Activated T-helper 1 cell treated with anti-CD3 and anti-CD28 coated beads, Interleukin-12 subunit alpha, Interleukin-12 subunit beta, Interleukin-2, Interleukin-4 antibody, amounts not matched to agents 30 ng/mL and 10 ng/mL and 1 ng/mL, durations not matched to agents 14 hours and 24 hours and 36 hours (primary cell): ENCODE measurements around the gene AGAP5. TPM values are rescaled to one million over a fixed set of nuclear protein-coding genes. Genes with fewer than 3 reads are reported as not detected.
"Not testable (repeated sequence)": the region's sequence is repeated elsewhere in the genome, so short reads cannot be mapped to it uniquely, and the experiment has no call there.

Source experiments
- DNase-seq: peaks from one replicate; pipeline ENCODE4 v3.0.0; 2021; ENCODE audit warnings: low spot score
- H3K27ac Mint-ChIP-seq: one replicate; pipeline ENCODE4 v1.8.0; 2021; ENCODE audit warnings: mild to moderate bottlenecking, mixed read lengths
- H3K27me3 Mint-ChIP-seq: one replicate; pipeline ENCODE4 v1.8.0; 2022; ENCODE audit warnings: mild to moderate bottlenecking, moderate library complexity, mixed read lengths; ENCODE audit not compliant: insufficient read depth
- H3K36me3 Mint-ChIP-seq: one replicate; pipeline ENCODE4 v1.8.0; 2021; ENCODE audit warnings: low read depth, mixed read lengths
- H3K4me1 Mint-ChIP-seq: one replicate; pipeline ENCODE4 v1.8.0; 2021; ENCODE audit warnings: low read depth, mixed read lengths
- H3K4me3 Mint-ChIP-seq: one replicate; pipeline ENCODE4 v1.8.0; 2021; ENCODE audit warnings: mild to moderate bottlenecking, moderate library complexity, mixed read lengths
- H3K9me3 Mint-ChIP-seq: one replicate; pipeline ENCODE4 v1.8.0; 2021; ENCODE audit warnings: mixed read lengths
- intact Hi-C: fragments of 100-400 bp; cut with micrococcal nuclease; formaldehyde crosslinking; loops from one replicate; pipeline ENCODE4 v1.15.1; 2024
- total RNA-seq: library from RNA; stranded (reverse); gene quantifications from 2 replicates; pipeline ENCODE4 v1.2.3, GENCODE V29; 2022

AGAP5 gene
- total RNA-seq, 1 donor from 2014 or later: 11.0 TPM

GRCh38 chr10:73707628-73708027, 9.7 kb upstream of the AGAP5 start:
- H3K4me1 Mint-ChIP-seq, intact Hi-C loops, H3K27me3 Mint-ChIP-seq, H3K9me3 Mint-ChIP-seq, H3K27ac Mint-ChIP-seq, DNase-seq, H3K4me3 Mint-ChIP-seq: not testable (repeated sequence)
- H3K36me3 Mint-ChIP-seq: peaks cover 22% of the 10 kb centered on the region

- DNase-seq, H3K9me3 Mint-ChIP-seq, H3K4me3 Mint-ChIP-seq, H3K27ac Mint-ChIP-seq, H3K27me3 Mint-ChIP-seq, H3K4me1 Mint-ChIP-seq, intact Hi-C loops: not testable (repeated sequence)
- H3K36me3 Mint-ChIP-seq: peaks cover 25% of the 10 kb centered on the region
Observed at GRCh38 chr10:73706488-73706887, 8.6 kb upstream of the AGAP5 start.

GRCh38 chr10:73705506-73706072, 7.7 kb upstream of the AGAP5 start:
- H3K4me3 Mint-ChIP-seq, H3K4me1 Mint-ChIP-seq, H3K9me3 Mint-ChIP-seq, H3K27ac Mint-ChIP-seq, DNase-seq, intact Hi-C loops, H3K27me3 Mint-ChIP-seq: not testable (repeated sequence)
- H3K36me3 Mint-ChIP-seq: peaks cover 24% of the 10 kb centered on the region

- H3K9me3 Mint-ChIP-seq, H3K27me3 Mint-ChIP-seq, DNase-seq, H3K4me3 Mint-ChIP-seq, H3K27ac Mint-ChIP-seq, H3K4me1 Mint-ChIP-seq, intact Hi-C loops: not testable (repeated sequence)
- H3K36me3 Mint-ChIP-seq: peaks cover 18% of the 10 kb centered on the region
Observed at GRCh38 chr10:73703924-73704323, 6.0 kb upstream of the AGAP5 start.

GRCh38 chr10:73698819-73699218, 910 bp upstream of the AGAP5 start:
- H3K27ac Mint-ChIP-seq, H3K4me1 Mint-ChIP-seq, H3K27me3 Mint-ChIP-seq, DNase-seq, H3K4me3 Mint-ChIP-seq, intact Hi-C loops, H3K9me3 Mint-ChIP-seq: not testable (repeated sequence)
- peaks cover 15% of the 10 kb centered on the region for H3K36me3 Mint-ChIP-seq

- DNase-seq, H3K9me3 Mint-ChIP-seq, H3K36me3 Mint-ChIP-seq, H3K27me3 Mint-ChIP-seq, H3K27ac Mint-ChIP-seq, intact Hi-C loops, H3K4me1 Mint-ChIP-seq, H3K4me3 Mint-ChIP-seq: not testable (repeated sequence)
Observed at GRCh38 chr10:73695302-73695701, 2.6 kb downstream of the AGAP5 start.

- H3K4me3 Mint-ChIP-seq, H3K36me3 Mint-ChIP-seq, H3K4me1 Mint-ChIP-seq, intact Hi-C loops, H3K27me3 Mint-ChIP-seq, H3K27ac Mint-ChIP-seq, DNase-seq, H3K9me3 Mint-ChIP-seq: not testable (repeated sequence)
Observed at GRCh38 chr10:73690755-73691154, 7.2 kb downstream of the AGAP5 start.

GRCh38 chr10:73689596-73689995, 8.3 kb downstream of the AGAP5 start:
- intact Hi-C loops, H3K9me3 Mint-ChIP-seq, H3K4me3 Mint-ChIP-seq, DNase-seq, H3K4me1 Mint-ChIP-seq, H3K27ac Mint-ChIP-seq, H3K27me3 Mint-ChIP-seq, H3K36me3 Mint-ChIP-seq: not testable (repeated sequence)

GRCh38 chr10:73687641-73688040, 10.3 kb downstream of the AGAP5 start:
- H3K4me3 Mint-ChIP-seq, H3K9me3 Mint-ChIP-seq, intact Hi-C loops, DNase-seq, H3K27me3 Mint-ChIP-seq, H3K36me3 Mint-ChIP-seq, H3K27ac Mint-ChIP-seq, H3K4me1 Mint-ChIP-seq: not testable (repeated sequence)

GRCh38 chr10:73674546-73674945, 23.4 kb downstream of the AGAP5 start:
- H3K27ac Mint-ChIP-seq, H3K4me3 Mint-ChIP-seq, H3K9me3 Mint-ChIP-seq, DNase-seq, H3K36me3 Mint-ChIP-seq, intact Hi-C loops, H3K27me3 Mint-ChIP-seq, H3K4me1 Mint-ChIP-seq: not testable (repeated sequence)

- intact Hi-C loops, H3K36me3 Mint-ChIP-seq, H3K4me3 Mint-ChIP-seq, H3K4me1 Mint-ChIP-seq, H3K27me3 Mint-ChIP-seq, H3K27ac Mint-ChIP-seq, H3K9me3 Mint-ChIP-seq, DNase-seq: not testable (repeated sequence)
Observed at GRCh38 chr10:73668378-73668777, 29.5 kb downstream of the AGAP5 start.

- H3K36me3 Mint-ChIP-seq, H3K27ac Mint-ChIP-seq, H3K4me3 Mint-ChIP-seq, H3K4me1 Mint-ChIP-seq, intact Hi-C loops, DNase-seq, H3K9me3 Mint-ChIP-seq, H3K27me3 Mint-ChIP-seq: not testable (repeated sequence)
Observed at GRCh38 chr10:73666153-73666809, 31.6 kb downstream of the AGAP5 start.

- H3K36me3 Mint-ChIP-seq, H3K4me1 Mint-ChIP-seq, H3K27me3 Mint-ChIP-seq, H3K4me3 Mint-ChIP-seq, DNase-seq, intact Hi-C loops, H3K27ac Mint-ChIP-seq, H3K9me3 Mint-ChIP-seq: not testable (repeated sequence)
Observed at GRCh38 chr10:73665581-73665980, 32.3 kb downstream of the AGAP5 start.
